DND-41 (cell line): ENCODE measurements around the gene ERGIC3.

Experiments used
- EZH2 ChIP-seq: IDR thresholded peaks from 3 replicates; pipeline ENCODE4 v1.6.1; 2012; ENCODE audit warnings: borderline replicate concordance, low read depth, mild to moderate bottlenecking, moderate library complexity, low read length, inconsistent platforms; ENCODE audit not compliant: severe bottlenecking
- TF ChIP-seq, protein P1 (sequence below): IDR thresholded peaks from 2 replicates; pipeline ENCODE4 v1.5.1; 2012; ENCODE audit warnings: borderline replicate concordance, low read length, moderate library complexity, mild to moderate bottlenecking; ENCODE audit not compliant: poor library complexity, severe bottlenecking; ENCODE audit errors: extremely low read depth

- TF ChIP-seq, protein P1, sequence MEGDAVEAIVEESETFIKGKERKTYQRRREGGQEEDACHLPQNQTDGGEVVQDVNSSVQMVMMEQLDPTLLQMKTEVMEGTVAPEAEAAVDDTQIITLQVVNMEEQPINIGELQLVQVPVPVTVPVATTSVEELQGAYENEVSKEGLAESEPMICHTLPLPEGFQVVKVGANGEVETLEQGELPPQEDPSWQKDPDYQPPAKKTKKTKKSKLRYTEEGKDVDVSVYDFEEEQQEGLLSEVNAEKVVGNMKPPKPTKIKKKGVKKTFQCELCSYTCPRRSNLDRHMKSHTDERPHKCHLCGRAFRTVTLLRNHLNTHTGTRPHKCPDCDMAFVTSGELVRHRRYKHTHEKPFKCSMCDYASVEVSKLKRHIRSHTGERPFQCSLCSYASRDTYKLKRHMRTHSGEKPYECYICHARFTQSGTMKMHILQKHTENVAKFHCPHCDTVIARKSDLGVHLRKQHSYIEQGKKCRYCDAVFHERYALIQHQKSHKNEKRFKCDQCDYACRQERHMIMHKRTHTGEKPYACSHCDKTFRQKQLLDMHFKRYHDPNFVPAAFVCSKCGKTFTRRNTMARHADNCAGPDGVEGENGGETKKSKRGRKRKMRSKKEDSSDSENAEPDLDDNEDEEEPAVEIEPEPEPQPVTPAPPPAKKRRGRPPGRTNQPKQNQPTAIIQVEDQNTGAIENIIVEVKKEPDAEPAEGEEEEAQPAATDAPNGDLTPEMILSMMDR = no peak
- no peak for TF ChIP-seq EZH2
These were observed 55.3 kb downstream of the ERGIC3 start for GRCh38 chr20:35597186-35597585.
